Fibroblast of lung (primary cell): ENCODE data around the gene GJC3.
"Not testable (repeated sequence)": the region's sequence is repeated elsewhere in the genome, so short reads cannot be mapped to it uniquely, and the experiment has no call there.

Source experiments
- CTCF ChIP-seq, 2 donors: IDR thresholded peaks in 1 of 2; conservative IDR thresholded peaks in 1 of 2; 1 replicate in 1 of 2; 2 replicates in 1 of 2; pipeline ENCODE4 v1.5.1; 2011 to 2012; ENCODE audit warnings: low read length in 2 of 2, control low read depth in 1 of 2, inconsistent platforms in 1 of 2, low read depth in 1 of 2, mild to moderate bottlenecking in 1 of 2
- EZH2 ChIP-seq: IDR thresholded peaks from 2 replicates; pipeline ENCODE4 v1.5.1; 2012; ENCODE audit warnings: low read length, control low read depth, mild to moderate bottlenecking; ENCODE audit errors: missing control alignments

- TF ChIP-seq CTCF (conservative IDR thresholded peaks at IDR 0.05 in 1 of 2, IDR thresholded peaks at IDR 0.05 in 1 of 2; ENCODE audit: low read depth in 1 of 2, low read length in 2 of 2); EZH2: not testable (repeated sequence)
Measured at GRCh38 chr7:99890348-99890747, 39.1 kb downstream of the GJC3 start.
